PC-3 (cell line): Measurements from ENCODE around the gene SMIM13. TPM values are rescaled to one million over a fixed set of nuclear protein-coding genes. Genes with fewer than 3 reads are reported as not detected.

Experiments
- ATAC-seq: fragments of 200-7000 bp; cut with Tn5 transposase; 2 replicates; pipeline ENCODE4 v1.9.1; 2020; ENCODE audit warnings: mild to moderate bottlenecking, moderate library complexity
- BruUV-seq: library from RNA; stranded (reverse); fragments of 400-500 nt; replicated peaks from 2 replicates; lab custom pipeline; 2021; lab: Mats Ljungman, UMichigan
- CTCF ChIA-PET: fragments of 300-600 bp; sonication (Branson Sonifier 250); formaldehyde crosslinking; loops from one replicate; lab custom pipeline; 2022; ENCODE audit warnings: antibody characterized with exemption; lab: Charles Lee
- POLR2A ChIA-PET: fragments of 300-600 bp; sonication (Branson Sonifier 250); formaldehyde crosslinking; loops from one replicate; lab custom pipeline; 2022; ENCODE audit warnings: antibody characterized with exemption; ENCODE audit not compliant: unreplicated experiment; lab: Charles Lee
- DNase-seq: peaks from one replicate; pipeline ENCODE4 v3.0.0-alpha.2; 2015
- H2AFZ ChIP-seq: fragments of 300-600 bp; sonication (generic); 2 replicates; pipeline ENCODE4 v1.6.0; 2016; ENCODE audit warnings: antibody characterized with exemption, low read length
- H3F3A ChIP-seq: fragments of 300-600 bp; sonication (generic); one replicate; pipeline ENCODE4 v1.6.0; 2017; ENCODE audit warnings: antibody characterized with exemption, low read length, control low read depth, mild to moderate bottlenecking; ENCODE audit not compliant: unreplicated experiment
- H3K27ac ChIP-seq: fragments of 300-600 bp; sonication (generic); 2 replicates; pipeline ENCODE4 v1.5.1; 2016; ENCODE audit warnings: mild to moderate bottlenecking, low read length
- H3K27me3 ChIP-seq: fragments of 300-600 bp; sonication (generic); 2 replicates; pipeline ENCODE4 v1.6.1; 2016; ENCODE audit warnings: low read length, mixed read lengths
- H3K36me3 ChIP-seq: fragments of 300-600 bp; sonication (generic); 2 replicates; pipeline ENCODE4 v1.6.1; 2016; ENCODE audit warnings: low read depth, mixed run types, low read length, mixed read lengths
- H3K4me1 ChIP-seq: fragments of 300-600 bp; sonication (generic); 2 replicates; pipeline ENCODE4 v1.5.1; 2016; ENCODE audit warnings: low read length; ENCODE audit not compliant: insufficient read depth
- H3K4me2 ChIP-seq: fragments of 300-600 bp; sonication (generic); 2 replicates; pipeline ENCODE4 v1.6.0; 2016; ENCODE audit warnings: low read length
- H3K4me3 ChIP-seq: fragments of 300-600 bp; sonication (generic); 2 replicates; pipeline ENCODE4 v1.5.1; 2016; ENCODE audit warnings: mild to moderate bottlenecking, low read length, mixed read lengths
- H3K79me2 ChIP-seq: fragments of 300-600 bp; sonication (generic); 2 replicates; pipeline ENCODE4 v1.6.1; 2017; ENCODE audit warnings: low read length, mixed read lengths
- H3K9ac ChIP-seq: fragments of 300-600 bp; sonication (generic); 2 replicates; pipeline ENCODE4 v1.6.0; 2016; ENCODE audit warnings: mild to moderate bottlenecking, low read length
- H3K9me2 ChIP-seq: fragments of 300-600 bp; sonication (generic); replicated peaks from 2 replicates; pipeline ENCODE4 v1.6.1; 2016; ENCODE audit warnings: mixed run types, low read length, mixed read lengths
- H3K9me3 ChIP-seq: fragments of 300-600 bp; sonication (generic); 2 replicates; pipeline ENCODE4 v1.6.1; 2016; ENCODE audit warnings: low read length, mixed read lengths
- H4K20me1 ChIP-seq: fragments of 300-600 bp; sonication (generic); 2 replicates; pipeline ENCODE4 v1.6.1; 2016; ENCODE audit warnings: low read length, mixed read lengths
- EZH2 ChIP-seq: fragments of 300-600 bp; sonication (generic); IDR thresholded peaks from one replicate; pipeline ENCODE4 v1.6.1; 2017; ENCODE audit warnings: antibody characterized with exemption, mild to moderate bottlenecking, low read length; ENCODE audit not compliant: unreplicated experiment
- EZH2phosphoT487 ChIP-seq: fragments of 300-600 bp; sonication (generic); IDR thresholded peaks from 2 replicates; pipeline ENCODE4 v1.6.1; 2018; ENCODE audit warnings: mild to moderate bottlenecking, antibody characterized with exemption, low read length, borderline replicate concordance
- intact Hi-C: fragments of 100-400 bp; cut with micrococcal nuclease; formaldehyde crosslinking; loops from 2 replicates; pipeline ENCODE4 v1.9.0; 2023
- total RNA-seq: library from RNA; depleted of rRNA; stranded (reverse); fragments of >200 nt; gene quantifications from 2 replicates; pipeline ENCODE4 v1.2.3, GENCODE V29; 2014
- TF ChIP-seq, protein P1 (sequence below): fragments of 300-600 bp; sonication (generic); conservative IDR thresholded peaks from 2 replicates; pipeline ENCODE4 v1.5.1; 2017; ENCODE audit warnings: antibody characterized with exemption, low read depth, mild to moderate bottlenecking, low read length

The SMIM13 gene
- total RNA-seq, 1 experiment from 2014 or later = 9.0 TPM

DNA sequence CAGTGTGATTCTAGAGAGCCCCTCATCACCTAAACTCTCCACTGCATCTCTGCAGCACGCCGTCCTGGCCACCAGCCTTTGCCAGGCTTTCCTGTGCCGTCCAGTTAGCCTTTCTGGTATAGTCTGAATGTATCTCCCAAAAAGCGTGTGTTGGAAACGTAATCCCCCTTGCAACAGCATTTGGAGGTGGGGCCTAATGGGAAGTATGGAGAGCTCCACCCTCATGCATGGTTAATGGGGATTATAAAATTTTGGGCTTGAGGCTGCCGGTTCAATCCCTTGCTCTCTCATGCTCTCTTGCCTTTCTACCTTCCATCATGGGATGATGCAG lies 85.4 kb downstream of the SMIM13 start:
- H3K36me3 ChIP-seq = no peaks in the 10 kb centered on the region; the same call in 1 of the 2 replicates
- ChIA-PET CTCF (no interaction called here), POLR2A (no interaction called here)
- intact Hi-C loops = no loop called here
- no peaks in the 10 kb centered on the region for H3K9me2 ChIP-seq
- no peaks in the 10 kb centered on the region for H3K9me3 ChIP-seq
- H3K4me2 ChIP-seq = no peak overlapping the region
- no peak overlapping the region for H3K27ac ChIP-seq
- H3K4me3 ChIP-seq = no peak overlapping the region
- no peak overlapping the region for H2AFZ ChIP-seq
- no peaks in the 10 kb centered on the region for H4K20me1 ChIP-seq
- ATAC-seq (no peak), DNase-seq (no peak)
- H3K79me2 ChIP-seq = no peaks in the 10 kb centered on the region
- TF ChIP-seq, protein P1, sequence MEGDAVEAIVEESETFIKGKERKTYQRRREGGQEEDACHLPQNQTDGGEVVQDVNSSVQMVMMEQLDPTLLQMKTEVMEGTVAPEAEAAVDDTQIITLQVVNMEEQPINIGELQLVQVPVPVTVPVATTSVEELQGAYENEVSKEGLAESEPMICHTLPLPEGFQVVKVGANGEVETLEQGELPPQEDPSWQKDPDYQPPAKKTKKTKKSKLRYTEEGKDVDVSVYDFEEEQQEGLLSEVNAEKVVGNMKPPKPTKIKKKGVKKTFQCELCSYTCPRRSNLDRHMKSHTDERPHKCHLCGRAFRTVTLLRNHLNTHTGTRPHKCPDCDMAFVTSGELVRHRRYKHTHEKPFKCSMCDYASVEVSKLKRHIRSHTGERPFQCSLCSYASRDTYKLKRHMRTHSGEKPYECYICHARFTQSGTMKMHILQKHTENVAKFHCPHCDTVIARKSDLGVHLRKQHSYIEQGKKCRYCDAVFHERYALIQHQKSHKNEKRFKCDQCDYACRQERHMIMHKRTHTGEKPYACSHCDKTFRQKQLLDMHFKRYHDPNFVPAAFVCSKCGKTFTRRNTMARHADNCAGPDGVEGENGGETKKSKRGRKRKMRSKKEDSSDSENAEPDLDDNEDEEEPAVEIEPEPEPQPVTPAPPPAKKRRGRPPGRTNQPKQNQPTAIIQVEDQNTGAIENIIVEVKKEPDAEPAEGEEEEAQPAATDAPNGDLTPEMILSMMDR = no peak
- TF ChIP-seq EZH2phosphoT487 = no peak
- no peak for TF ChIP-seq EZH2
- BruUV-seq = no TSS peak
- no peaks in the 10 kb centered on the region for H3K4me1 ChIP-seq
- no peak overlapping the region for H3K9ac ChIP-seq
- H3K27me3 ChIP-seq = no peaks in the 10 kb centered on the region
- no peaks in the 10 kb centered on the region for H3F3A ChIP-seq

DNA sequence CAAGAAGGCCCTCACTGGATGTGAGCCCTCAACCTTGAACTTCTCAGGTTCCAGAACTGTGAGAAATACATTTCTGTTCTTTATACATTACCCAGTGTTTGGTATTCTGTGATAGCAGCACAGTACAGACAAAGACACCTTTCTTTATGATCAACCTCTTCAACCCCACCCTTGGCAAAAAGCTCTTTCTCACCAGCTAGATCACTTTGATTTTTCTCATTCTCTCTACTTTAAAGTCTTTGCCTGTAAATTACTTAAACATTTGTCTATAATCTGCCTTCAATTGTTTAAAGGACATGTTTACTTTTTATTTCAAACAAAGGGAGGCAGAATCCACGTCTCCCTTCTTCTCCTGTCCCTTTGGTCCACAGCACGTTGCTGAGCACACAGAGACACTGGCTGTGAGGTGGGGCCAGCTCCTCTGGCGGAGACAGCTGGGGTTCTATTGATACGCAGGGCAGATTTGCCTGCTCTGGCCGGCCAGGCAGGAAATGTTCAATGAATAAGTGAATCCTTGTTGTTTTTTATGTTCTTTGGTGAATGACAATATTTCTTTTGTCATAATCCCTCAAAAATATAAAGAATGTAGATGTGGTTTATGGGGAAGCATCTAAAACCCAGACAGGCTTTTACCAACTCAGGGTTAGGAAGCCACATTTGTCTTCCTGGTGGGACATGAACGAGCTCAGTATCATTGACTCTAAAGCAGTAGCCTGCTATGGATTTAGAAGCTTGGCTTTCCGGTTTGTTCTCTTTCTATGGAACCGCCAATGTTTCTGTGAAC lies 86.0 kb downstream of the SMIM13 start:
- Histone ChIP-seq H3K9me2 (no peaks in the 10 kb centered on the region), H3K27ac (no peak overlapping the region), H2AFZ (no peak overlapping the region), H3K4me1 (no peaks in the 10 kb centered on the region), H4K20me1 (no peaks in the 10 kb centered on the region), H3K79me2 (no peaks in the 10 kb centered on the region), H3K4me3 (no peak overlapping the region), H3K9me3 (no peaks in the 10 kb centered on the region), H3F3A (no peaks in the 10 kb centered on the region), H3K27me3 (no peaks in the 10 kb centered on the region), H3K9ac (no peak overlapping the region), H3K36me3 (peaks cover 5% of the 10 kb centered on the region; the same call in 1 of the 2 replicates), H3K4me2 (no peak overlapping the region)
- ChIA-PET CTCF (no interaction called here), POLR2A (no interaction called here)
- ATAC-seq (no peak), DNase-seq (no peak)
- no TSS peak for BruUV-seq
- TF ChIP-seq EZH2phosphoT487 = no peak
- TF ChIP-seq, protein P1 = no peak
- TF ChIP-seq EZH2 = no peak
- intact Hi-C loops = no loop called here

DNA sequence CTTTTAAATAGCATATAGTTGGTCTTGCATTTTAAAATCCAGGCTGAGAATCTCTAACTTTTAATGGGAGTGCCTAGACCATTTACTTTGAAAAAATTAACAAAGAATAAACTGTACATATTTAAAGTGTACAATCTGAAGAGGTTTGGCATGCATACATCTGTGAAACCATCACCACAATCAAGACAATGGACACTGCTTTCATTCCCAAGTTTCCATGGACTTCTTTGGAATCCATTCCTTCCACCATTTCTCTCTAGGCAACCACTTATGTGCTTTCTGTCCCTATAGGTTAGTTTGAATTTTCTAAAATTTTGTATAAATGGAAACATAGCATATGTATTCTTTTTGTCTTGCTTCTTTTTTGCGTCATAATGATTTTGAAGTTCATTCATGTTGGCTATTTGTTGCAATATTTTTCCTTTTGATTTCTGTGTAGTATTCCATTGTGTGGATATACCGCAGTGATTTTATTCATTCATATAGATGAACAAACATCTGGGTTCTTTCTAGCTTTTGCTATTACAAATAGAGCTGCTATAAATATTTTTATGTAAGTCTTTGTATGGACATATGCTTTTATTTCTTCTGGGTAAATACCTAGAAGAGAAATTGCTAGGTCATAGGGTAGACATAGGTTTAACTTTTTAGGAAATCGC lies 88.0 kb downstream of the SMIM13 start:
- Histone ChIP-seq H3K27ac (no peak overlapping the region), H3K9me2 (no peaks in the 10 kb centered on the region), H3K4me3 (no peak overlapping the region), H3K9ac (no peak overlapping the region), H3K4me1 (no peaks in the 10 kb centered on the region), H3K9me3 (no peaks in the 10 kb centered on the region), H3F3A (no peaks in the 10 kb centered on the region), H2AFZ (no peak overlapping the region), H3K79me2 (no peaks in the 10 kb centered on the region), H4K20me1 (no peaks in the 10 kb centered on the region), H3K36me3 (peaks cover 14% of the 10 kb centered on the region; the same call in 1 of the 2 replicates), H3K27me3 (no peaks in the 10 kb centered on the region), H3K4me2 (no peak overlapping the region)
- DNase-seq = no peak
- CTCF ChIA-PET = no interaction called here
- intact Hi-C loops = no loop called here
- TF ChIP-seq EZH2phosphoT487 = no peak
- no peak for ATAC-seq
- no TSS peak for BruUV-seq
- POLR2A ChIA-PET = no interaction called here
